Small intestine (tissue), 7 donors: ENCODE measurements around the gene ACTBL2. TPM values are rescaled to one million over a fixed set of nuclear protein-coding genes. Genes with fewer than 3 reads are reported as not detected.
"Not testable (repeated sequence)": the region's sequence is repeated elsewhere in the genome, so short reads cannot be mapped to it uniquely, and the experiment has no call there.

ENCODE experiments used
- DNase-seq, 2 donors: peaks; one replicate each; pipeline versions ENCODE4 v3.0.0 to v3.0.0-alpha.2; 2013
- FAIRE-seq: peaks from 2 replicates; lab custom pipeline; 2012; peaks lifted over from hg19 to GRCh38; lab: Jason Lieb, UNC
- H3K27ac ChIP-seq, 3 donors: one replicate each; pipeline ENCODE4 v1.5.1; 2013; ENCODE audit warnings: low read length in 2 of 3, mild to moderate bottlenecking in 2 of 3, control low read depth in 1 of 3, inconsistent platforms in 1 of 3, low read depth in 1 of 3, moderate library complexity in 1 of 3
- H3K27me3 ChIP-seq, 3 donors: one replicate each; pipeline ENCODE4 v1.6.1; 2013; ENCODE audit warnings: low read length in 3 of 3, inconsistent platforms in 1 of 3; ENCODE audit not compliant: control insufficient read depth in 3 of 3, insufficient read depth in 3 of 3
- H3K36me3 ChIP-seq, 3 donors: one replicate each; pipeline ENCODE4 v1.6.1; 2013; ENCODE audit warnings: low read length in 3 of 3, inconsistent platforms in 1 of 3, low read depth in 1 of 3, mild to moderate bottlenecking in 1 of 3, moderate library complexity in 1 of 3; ENCODE audit not compliant: control insufficient read depth in 3 of 3, insufficient read depth in 2 of 3
- H3K4me1 ChIP-seq, 3 donors: one replicate each; pipeline ENCODE4 v1.6.1; 2013; ENCODE audit warnings: low read length in 2 of 3, inconsistent platforms in 1 of 3, low read depth in 1 of 3, mild to moderate bottlenecking in 1 of 3, moderate library complexity in 1 of 3; ENCODE audit not compliant: control insufficient read depth in 3 of 3, insufficient read depth in 2 of 3
- H3K4me3 ChIP-seq, 3 donors: one replicate each; pipeline ENCODE4 v1.5.1; 2013; ENCODE audit warnings: low read length in 3 of 3, control low read depth in 1 of 3, inconsistent platforms in 1 of 3, low read depth in 1 of 3, mild to moderate bottlenecking in 1 of 3, moderate library complexity in 1 of 3
- H3K9me3 ChIP-seq, 2 donors: one replicate each; pipeline ENCODE4 v1.6.1; 2013; ENCODE audit warnings: low read depth in 1 of 2, low read length in 1 of 2; ENCODE audit not compliant: control insufficient read depth in 2 of 2, insufficient read depth in 1 of 2
- WGBS, 3 donors: extraction: QIAGEN DNeasy Blood & Tissue Kit; methylation state at CpG; one replicate each; pipeline ENCODE4 v1.1.7; 2013; 5-methylcytosine and 5-hydroxymethylcytosine counted together
- polyA plus RNA-seq, 4 donors: library from polyadenylated mRNA; stranded (reverse) in 3 of 4; unstranded in 1 of 4; fragments of 200-250 nt in 3 of 4; fragments of 120-200 nt in 1 of 4; gene quantifications; one replicate each; pipeline versions ENCODE4 v1.2.1 to v1.2.3, GENCODE V29; 2013
- donor health status: healthy with polysubstance abuse.
- donor health status: control.
- donor health status: control.
- donor health status: Bipolar disorder and iron deficiency.
- donor health status: healthy.

Gene ACTBL2
- polyA plus RNA-seq, 4 donors = not detected

DNA sequence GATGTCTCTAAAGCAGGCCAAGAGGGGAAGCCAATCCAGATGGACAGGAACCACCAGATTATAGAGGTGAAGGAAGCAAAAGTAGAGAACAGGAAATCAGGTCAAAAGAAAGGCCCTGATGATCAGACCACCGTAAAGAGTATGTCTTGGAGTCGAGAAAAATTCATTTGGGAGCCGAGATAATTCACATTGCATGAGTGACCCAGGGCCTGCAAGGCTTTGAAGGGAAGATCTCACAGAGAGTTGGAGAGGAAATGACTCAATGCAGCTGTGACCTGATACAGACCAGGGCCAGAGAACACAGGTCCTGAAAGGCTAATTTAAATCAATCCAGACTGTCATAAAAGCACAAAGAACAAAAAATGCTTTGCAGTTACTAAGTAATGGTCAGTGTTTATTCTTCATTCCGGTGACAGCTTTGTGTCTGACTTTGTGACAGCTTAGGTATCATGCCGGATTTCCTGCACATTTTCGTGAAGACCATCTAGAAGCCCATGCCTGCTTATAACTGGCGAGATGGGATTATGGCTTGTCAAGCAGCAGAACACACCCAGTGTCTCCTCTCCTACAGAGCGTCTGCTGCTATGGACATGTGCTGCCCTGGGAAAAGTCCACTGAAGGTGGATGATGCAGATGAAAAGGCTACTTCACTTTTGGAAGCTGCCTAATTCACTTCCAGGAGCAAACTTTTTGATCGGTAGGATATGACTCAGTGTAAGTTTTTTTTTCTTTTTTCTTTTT, 5.8 kb upstream of the ACTBL2 start:
- H3K27ac ChIP-seq = no peak overlapping the region
- H3K9me3 ChIP-seq = no peaks in the 10 kb centered on the region
- no peak for DNase-seq
- 69 to 77% (median 72%) methylated on average over 9 of the region's 9 CpGs for WGBS, 3 donors
- no peak for FAIRE-seq
- no peak overlapping the region for H3K4me3 ChIP-seq
- H3K36me3 ChIP-seq = no peaks in the 10 kb centered on the region
- no peaks in the 10 kb centered on the region for H3K27me3 ChIP-seq
- H3K4me1 ChIP-seq = no peaks in the 10 kb centered on the region

DNA sequence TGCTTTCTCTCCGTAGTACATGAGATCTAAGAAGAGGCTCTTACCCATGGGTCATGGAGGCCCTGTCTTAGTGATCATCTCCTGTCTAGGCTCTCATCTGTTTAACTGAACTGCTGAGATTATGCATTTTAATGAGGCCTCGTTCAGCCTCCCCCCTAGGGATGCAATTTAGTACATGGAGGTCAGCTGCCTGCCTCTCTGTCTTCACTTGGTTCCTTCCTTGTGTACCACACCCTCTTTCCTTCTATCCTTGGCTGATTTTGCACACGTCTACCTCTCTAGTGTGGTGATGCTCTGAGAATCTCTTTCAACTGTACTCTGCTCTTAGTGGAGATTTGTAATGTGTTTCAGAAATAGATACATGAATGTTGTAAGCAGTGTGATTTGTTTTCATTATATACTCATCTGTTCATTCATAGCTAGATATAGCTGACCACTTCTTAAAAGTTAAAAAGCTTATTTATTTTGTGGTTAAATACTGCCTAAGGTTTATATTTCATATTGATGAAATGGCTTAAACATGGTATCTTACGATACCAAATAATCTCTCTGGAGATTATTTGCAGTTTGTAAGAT, 3.5 kb upstream of the ACTBL2 start:
- no peaks in the 10 kb centered on the region for H3K4me1 ChIP-seq
- H3K36me3 ChIP-seq = no peaks in the 10 kb centered on the region
- FAIRE-seq (no peak), DNase-seq (no peak)
- no peak overlapping the region for H3K4me3 ChIP-seq
- no peak overlapping the region for H3K27ac ChIP-seq
- WGBS, 3 donors = 68 to 73% (median 71%) methylated on average over 4 of the region's 4 CpGs
- H3K9me3 ChIP-seq = no peaks in the 10 kb centered on the region
- H3K27me3 ChIP-seq = no peaks in the 10 kb centered on the region

- no peaks in the 10 kb centered on the region for H3K9me3 ChIP-seq
- no peaks in the 10 kb centered on the region for H3K27me3 ChIP-seq
- no peaks in the 10 kb centered on the region for H3K36me3 ChIP-seq
- H3K27ac ChIP-seq = no peak overlapping the region
- WGBS, 3 donors = 89 to 100% (median 95%) methylated on average over 1 of the region's 1 CpG
- no peak for DNase-seq
- H3K4me1 ChIP-seq = no peaks in the 10 kb centered on the region
- no peak overlapping the region for H3K4me3 ChIP-seq
- no peak for FAIRE-seq
These were observed 3.8 kb downstream of the ACTBL2 start for GRCh38 chr5:57478826-57479225.

DNA sequence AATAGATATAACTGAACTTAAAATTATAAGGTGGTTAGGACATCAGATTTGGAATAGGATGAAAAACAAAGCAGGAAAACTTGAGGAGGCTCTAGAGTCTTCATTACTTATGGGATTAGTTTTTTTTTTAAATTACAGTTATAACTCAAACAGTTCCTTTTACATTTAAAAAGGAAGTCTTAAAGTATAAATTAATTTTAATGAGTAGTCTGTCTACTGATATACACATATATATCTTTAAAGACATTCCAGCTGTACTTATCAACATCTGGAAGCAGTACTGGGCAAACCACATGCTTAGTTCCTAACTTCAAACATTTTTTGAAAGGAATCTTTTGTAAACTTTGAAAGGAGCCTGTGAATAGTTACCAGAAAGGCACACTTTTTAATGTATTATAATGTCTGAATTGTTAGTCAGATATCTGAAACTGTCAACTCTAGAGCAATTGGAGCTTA, 6.0 kb downstream of the ACTBL2 start:
- no peak overlapping the region for H3K27ac ChIP-seq
- H3K27me3 ChIP-seq = no peaks in the 10 kb centered on the region
- no peaks in the 10 kb centered on the region for H3K9me3 ChIP-seq
- DNase-seq (no peak), FAIRE-seq (no peak)
- H3K4me3 ChIP-seq = no peak overlapping the region
- H3K36me3 ChIP-seq = no peaks in the 10 kb centered on the region
- H3K4me1 ChIP-seq = no peaks in the 10 kb centered on the region

DNA sequence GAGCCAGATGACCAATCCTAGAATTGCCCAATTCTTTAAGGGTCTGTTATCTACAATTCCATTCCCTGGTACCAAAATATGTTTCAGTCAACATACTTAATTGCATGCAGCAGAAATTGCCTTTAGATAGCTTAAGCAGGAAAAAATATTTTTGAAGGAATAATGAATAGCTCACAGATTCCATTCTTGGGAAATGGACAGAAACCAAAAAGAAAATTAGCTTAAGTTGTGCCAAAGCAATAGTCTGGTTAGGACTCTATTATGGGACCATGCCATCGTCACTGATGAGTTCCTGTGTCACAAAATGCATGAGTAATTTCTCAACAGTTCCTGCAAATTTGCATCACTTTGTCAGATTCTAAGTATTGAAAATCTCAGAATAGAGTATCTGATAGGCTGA, 12.3 kb downstream of the ACTBL2 start:
- Histone ChIP-seq H3K27me3 (peaks cover 0 to 2% (median 0%) of the 10 kb centered on the region in 3 donors), H3K4me3 (no peak overlapping the region), H3K9me3 (no peaks in the 10 kb centered on the region), H3K4me1 (no peaks in the 10 kb centered on the region), H3K36me3 (no peaks in the 10 kb centered on the region), H3K27ac (no peak overlapping the region)
- 69 to 91% (median 87%) methylated on average over 1 of the region's 1 CpG for WGBS, 3 donors
- DNase-seq (no peak), FAIRE-seq (no peak)

DNA sequence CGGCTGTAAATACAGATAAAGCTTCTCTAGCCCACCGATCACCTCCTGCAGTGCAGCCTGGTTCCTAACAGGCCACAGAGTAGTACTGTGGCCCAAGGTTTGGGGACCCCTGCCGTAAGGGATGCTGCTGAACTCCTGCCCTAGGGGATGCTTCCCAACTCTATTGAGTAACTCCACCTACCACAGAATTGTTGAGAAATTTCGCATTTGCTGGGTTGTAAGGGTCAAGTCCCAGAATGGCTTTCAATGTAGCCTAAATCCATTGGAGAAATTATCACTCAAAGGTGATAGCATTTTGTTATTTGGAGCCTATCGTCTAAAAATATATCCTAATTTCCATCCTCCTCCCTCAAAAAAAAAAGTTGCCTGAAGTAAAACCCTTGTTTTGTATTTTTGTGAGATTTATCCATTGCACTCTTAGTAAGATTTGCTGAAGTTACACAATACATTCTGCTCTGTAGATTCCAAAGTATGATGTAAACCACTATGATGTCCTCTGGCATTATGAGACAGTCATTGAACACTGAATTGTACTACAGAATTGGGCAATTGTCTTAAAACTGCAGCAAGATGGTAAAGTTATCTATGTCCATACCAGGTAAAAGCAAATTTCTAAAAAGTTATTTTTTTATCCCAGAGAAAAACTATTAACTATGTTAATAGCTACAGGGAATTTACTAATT, 14.0 kb downstream of the ACTBL2 start:
- peaks cover 0 to 2% (median 0%) of the 10 kb centered on the region in 3 donors for H3K27me3 ChIP-seq
- 77 to 87% (median 80%) methylated on average over 5 of the region's 5 CpGs for WGBS, 3 donors
- no peak for DNase-seq
- peaks cover 0 to 2% (median 0%) of the 10 kb centered on the region in 3 donors for H3K4me1 ChIP-seq
- H3K36me3 ChIP-seq = no peaks in the 10 kb centered on the region
- H3K27ac ChIP-seq = no peak overlapping the region
- H3K4me3 ChIP-seq = no peak overlapping the region
- FAIRE-seq = no peak
- H3K9me3 ChIP-seq = no peaks in the 10 kb centered on the region

DNA sequence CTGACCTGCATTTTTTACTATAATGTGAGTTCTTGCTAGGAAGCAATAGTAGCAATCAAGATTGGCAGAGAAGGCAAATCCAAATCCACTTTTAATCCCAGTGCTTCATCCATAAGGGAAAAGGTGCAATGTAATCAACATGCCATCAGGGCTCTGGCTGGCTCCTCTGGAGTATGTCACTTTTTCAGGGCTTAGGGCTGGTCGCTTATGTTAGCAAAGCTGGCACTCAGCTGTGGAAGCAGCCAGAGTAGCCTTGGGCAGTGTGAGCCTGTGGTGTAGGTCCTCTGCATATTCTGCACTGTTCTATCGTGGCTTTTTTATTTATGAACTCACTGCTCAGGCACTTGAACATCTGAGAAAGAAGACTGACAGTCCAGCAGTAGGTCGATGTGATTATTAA, 16.1 kb downstream of the ACTBL2 start:
- Histone ChIP-seq H3K9me3 (no peaks in the 10 kb centered on the region), H3K4me1 (peaks cover 0 to 2% (median 0%) of the 10 kb centered on the region in 3 donors), H3K27ac (no peak overlapping the region), H3K4me3 (no peak overlapping the region), H3K36me3 (no peaks in the 10 kb centered on the region), H3K27me3 (peaks cover 0 to 2% (median 0%) of the 10 kb centered on the region in 3 donors)
- WGBS, 3 donors = 49 to 59% (median 54%) methylated on average over 3 of the region's 3 CpGs
- FAIRE-seq = no peak
- DNase-seq = no peak

- FAIRE-seq = not testable (repeated sequence)
These were observed 22.6 kb downstream of the ACTBL2 start for GRCh38 chr5:57460056-57460455.

More at GRCh38 chr5:57460056-57460455, 22.6 kb downstream of the ACTBL2 start:
- H3K4me3 ChIP-seq, H3K9me3 ChIP-seq, H3K27me3 ChIP-seq, H3K27ac ChIP-seq, H3K36me3 ChIP-seq, DNase-seq: not testable (repeated sequence)
- H3K4me1 ChIP-seq = peaks cover 0 to 15% (median 2%) of the 10 kb centered on the region in 3 donors
- 94 to 98% (median 97%) methylated on average over 3 of the region's 3 CpGs for WGBS, 3 donors
